ENCODE data around the gene LCN12.

Gene LCN12

GRCh38 chr9:136945333-136946227 is 6.5 kb upstream of the LCN12 start:
- DNase-seq (ENCODE audit: low spot score) = no peak

- no peak for DNase-seq (ENCODE audit: low spot score)
Observed at GRCh38 chr9:136946228-136947027, 5.6 kb upstream of the LCN12 start.

- DNase-seq (ENCODE audit: low spot score) = no peak
Observed at GRCh38 chr9:136947028-136947891, 4.8 kb upstream of the LCN12 start.

GRCh38 chr9:136947955-136948510 is 4.0 kb upstream of the LCN12 start:
- peak; percentile 73 for DNase-seq (ENCODE audit: low spot score)

GRCh38 chr9:136949239-136949816 is 2.7 kb upstream of the LCN12 start:
- no peak for DNase-seq (ENCODE audit: low spot score)

GRCh38 chr9:136949817-136950655 is 2.0 kb upstream of the LCN12 start:
- DNase-seq (ENCODE audit: low spot score) = peak; percentile 100

GRCh38 chr9:136950656-136951276 is 1.3 kb upstream of the LCN12 start:
- DNase-seq (ENCODE audit: low spot score) = no peak

GRCh38 chr9:136952321-136952850 is 313 bp downstream of the LCN12 start:
- no peak for DNase-seq (ENCODE audit: low spot score)

GRCh38 chr9:136952876-136953770 is 1.1 kb downstream of the LCN12 start:
- no peak for DNase-seq (ENCODE audit: low spot score)

GRCh38 chr9:136953771-136954269 is 1.7 kb downstream of the LCN12 start:
- no peak for DNase-seq (ENCODE audit: low spot score)

- no peak for DNase-seq (ENCODE audit: low spot score)
Observed at GRCh38 chr9:136954270-136955083, 2.4 kb downstream of the LCN12 start.

- no peak for DNase-seq (ENCODE audit: low spot score)
Observed at GRCh38 chr9:136955202-136955942, 3.3 kb downstream of the LCN12 start.

GRCh38 chr9:136955943-136956335 is 3.9 kb downstream of the LCN12 start:
- DNase-seq (ENCODE audit: low spot score) = no peak

GRCh38 chr9:136956604-136957003 is 4.5 kb downstream of the LCN12 start:
- no peak for DNase-seq (ENCODE audit: low spot score)

- DNase-seq (ENCODE audit: low spot score) = no peak
Observed at GRCh38 chr9:136957461-136957860, 5.4 kb downstream of the LCN12 start.

- DNase-seq (ENCODE audit: low spot score) = no peak
Observed at GRCh38 chr9:136957901-136958300, 5.8 kb downstream of the LCN12 start.

- no peak for DNase-seq (ENCODE audit: low spot score)
Observed at GRCh38 chr9:136958473-136958872, 6.4 kb downstream of the LCN12 start.

Data from GM03348 (cell line).